KMS-11 (cell line): ENCODE results near the gene NT5DC3.

Experiments used
- H2AFZ ChIP-seq: fragments of 200-600 bp; sonication (generic); 2 replicates; pipeline ENCODE4 v1.6.1; 2016; ENCODE audit warnings: antibody characterized with exemption, mixed run types, low read depth
- H3K27ac ChIP-seq: fragments of 200-600 bp; sonication (generic); 2 replicates; pipeline ENCODE4 v1.6.1; 2016; ENCODE audit warnings: mild to moderate bottlenecking, mixed run types
- H3K27me3 ChIP-seq: fragments of 200-600 bp; sonication (generic); 2 replicates; pipeline ENCODE4 v1.6.1; 2017; ENCODE audit warnings: mild to moderate bottlenecking, low read depth, mixed run types, moderate library complexity; ENCODE audit not compliant: insufficient read depth
- H3K36me3 ChIP-seq: fragments of 200-600 bp; sonication (generic); 2 replicates; pipeline ENCODE4 v1.6.1; 2017; ENCODE audit warnings: mild to moderate bottlenecking, mixed run types; ENCODE audit not compliant: insufficient read depth
- H3K4me1 ChIP-seq: fragments of 200-600 bp; sonication (generic); 2 replicates; pipeline ENCODE4 v1.6.1; 2016; ENCODE audit warnings: mild to moderate bottlenecking, low read depth, mixed run types; ENCODE audit not compliant: poor library complexity, severe bottlenecking
- H3K4me2 ChIP-seq: fragments of 200-600 bp; sonication (generic); 2 replicates; pipeline ENCODE4 v1.7.0; 2016; ENCODE audit warnings: mild to moderate bottlenecking, mixed run types
- H3K4me3 ChIP-seq: fragments of 200-600 bp; sonication (generic); IDR thresholded peaks from 2 replicates; pipeline ENCODE4 v1.6.1; 2017; ENCODE audit warnings: low read depth, low read length, mixed read lengths; ENCODE audit not compliant: insufficient read depth
- H3K79me2 ChIP-seq: fragments of 200-600 bp; sonication (generic); 2 replicates; pipeline ENCODE4 v1.6.1; 2016; ENCODE audit warnings: low read depth, mixed run types; ENCODE audit not compliant: insufficient read depth
- H3K9ac ChIP-seq: fragments of 200-600 bp; sonication (generic); 2 replicates; pipeline ENCODE4 v1.6.1; 2016; ENCODE audit warnings: mild to moderate bottlenecking, mixed run types
- H4K20me1 ChIP-seq: fragments of 200-600 bp; sonication (generic); 2 replicates; pipeline ENCODE4 v1.6.1; 2016; ENCODE audit warnings: mild to moderate bottlenecking, mixed run types; ENCODE audit not compliant: insufficient read depth
- TF ChIP-seq, protein P1 (sequence below): fragments of 200-600 bp; sonication (generic); conservative IDR thresholded peaks from 2 replicates; pipeline ENCODE4 v1.6.1; 2017; ENCODE audit warnings: low read depth, mild to moderate bottlenecking, antibody characterized with exemption, low read length, moderate library complexity, mixed read lengths

Gene NT5DC3

GRCh38 chr12:103844305-103844704 lies 3.3 kb upstream of the NT5DC3 start:
- H3K4me3 ChIP-seq: no peak overlapping the region
- H3K27me3 ChIP-seq: no peaks in the 10 kb centered on the region
- no peak overlapping the region for H3K4me2 ChIP-seq
- no peaks in the 10 kb centered on the region for H4K20me1 ChIP-seq
- H3K36me3 ChIP-seq: no peaks in the 10 kb centered on the region
- H3K79me2 ChIP-seq: peaks cover 8% of the 10 kb centered on the region; the same call in 1 of the 2 replicates
- no peak overlapping the region for H3K27ac ChIP-seq
- TF ChIP-seq, protein P1, sequence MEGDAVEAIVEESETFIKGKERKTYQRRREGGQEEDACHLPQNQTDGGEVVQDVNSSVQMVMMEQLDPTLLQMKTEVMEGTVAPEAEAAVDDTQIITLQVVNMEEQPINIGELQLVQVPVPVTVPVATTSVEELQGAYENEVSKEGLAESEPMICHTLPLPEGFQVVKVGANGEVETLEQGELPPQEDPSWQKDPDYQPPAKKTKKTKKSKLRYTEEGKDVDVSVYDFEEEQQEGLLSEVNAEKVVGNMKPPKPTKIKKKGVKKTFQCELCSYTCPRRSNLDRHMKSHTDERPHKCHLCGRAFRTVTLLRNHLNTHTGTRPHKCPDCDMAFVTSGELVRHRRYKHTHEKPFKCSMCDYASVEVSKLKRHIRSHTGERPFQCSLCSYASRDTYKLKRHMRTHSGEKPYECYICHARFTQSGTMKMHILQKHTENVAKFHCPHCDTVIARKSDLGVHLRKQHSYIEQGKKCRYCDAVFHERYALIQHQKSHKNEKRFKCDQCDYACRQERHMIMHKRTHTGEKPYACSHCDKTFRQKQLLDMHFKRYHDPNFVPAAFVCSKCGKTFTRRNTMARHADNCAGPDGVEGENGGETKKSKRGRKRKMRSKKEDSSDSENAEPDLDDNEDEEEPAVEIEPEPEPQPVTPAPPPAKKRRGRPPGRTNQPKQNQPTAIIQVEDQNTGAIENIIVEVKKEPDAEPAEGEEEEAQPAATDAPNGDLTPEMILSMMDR: no peak
- H3K9ac ChIP-seq: no peak overlapping the region
- H2AFZ ChIP-seq: no peak overlapping the region
- peaks cover 15% of the 10 kb centered on the region for H3K4me1 ChIP-seq

DNA sequence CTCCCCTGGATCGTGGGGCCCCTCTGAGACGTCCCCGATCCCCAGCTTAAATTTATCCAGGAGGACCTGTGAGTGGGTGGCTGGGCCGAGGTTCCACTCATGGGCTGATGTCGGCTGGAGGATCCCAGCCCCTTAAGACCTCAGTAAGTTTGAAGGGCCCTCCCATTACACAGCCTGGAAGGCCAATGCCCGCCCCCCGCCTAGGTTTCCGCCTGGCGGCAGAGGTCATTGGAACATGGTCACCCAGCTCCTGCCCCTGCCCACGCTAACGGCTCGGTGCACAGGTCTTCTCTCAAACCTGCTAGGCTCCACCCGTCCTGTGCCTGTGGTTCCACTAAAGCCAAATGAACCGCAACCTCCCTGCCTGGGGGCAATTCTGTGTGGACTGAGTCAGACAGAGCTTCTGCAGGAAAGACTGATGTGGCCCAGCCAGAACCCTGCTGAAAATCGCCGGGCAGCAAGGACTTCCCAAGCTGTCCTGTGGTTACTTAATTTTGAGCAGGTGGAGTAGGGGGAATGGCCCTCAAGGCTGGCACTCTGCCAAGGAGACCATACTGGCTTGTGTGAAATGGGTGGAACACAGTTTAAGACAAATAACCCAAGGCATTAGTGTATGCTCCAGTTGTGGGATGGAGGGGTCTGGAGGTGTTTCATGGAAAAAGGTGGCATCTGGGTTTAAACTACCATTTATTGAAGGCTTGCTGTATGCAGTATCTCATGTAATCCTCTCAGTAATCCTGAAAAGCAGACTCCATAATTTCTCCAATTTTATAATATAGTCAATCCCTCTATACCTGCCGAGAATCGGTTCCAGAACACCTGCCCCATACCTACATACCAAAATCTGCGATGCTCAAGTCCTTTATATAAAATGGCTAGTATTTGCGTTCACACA lies 903 bp upstream of the NT5DC3 start:
- Histone ChIP-seq H3K27me3 (no peaks in the 10 kb centered on the region), H2AFZ (peak overlapping the region; percentile 94), H3K27ac (peak overlapping the region; percentile 70), H3K4me2 (peak overlapping the region; percentile 80), H3K79me2 (peaks cover 24% of the 10 kb centered on the region; the same call in 1 of the 2 replicates), H3K9ac (peak overlapping the region; percentile 83), H3K4me3 (no peak overlapping the region), H4K20me1 (no peaks in the 10 kb centered on the region), H3K4me1 (peaks cover 16% of the 10 kb centered on the region), H3K36me3 (no peaks in the 10 kb centered on the region)
- TF ChIP-seq, protein P1: no peak

GRCh38 chr12:103840462-103840875 lies 565 bp downstream of the NT5DC3 start:
- Histone ChIP-seq H3K79me2 (peaks cover 24% of the 10 kb centered on the region; the same call in 1 of the 2 replicates), H3K4me1 (peaks cover 16% of the 10 kb centered on the region), H3K4me2 (peak overlapping the region; percentile 41; the same call in 1 of the 2 replicates), H3K27me3 (no peaks in the 10 kb centered on the region), H3K9ac (peak overlapping the region; percentile 69), H3K36me3 (no peaks in the 10 kb centered on the region), H3K4me3 (no peak overlapping the region), H3K27ac (no peak overlapping the region), H4K20me1 (no peaks in the 10 kb centered on the region), H2AFZ (peak overlapping the region; percentile 64)
- TF ChIP-seq, protein P1: no peak

GRCh38 chr12:103839609-103840461 lies 1.2 kb downstream of the NT5DC3 start:
- H3K4me3 ChIP-seq: no peak overlapping the region
- H3K27ac ChIP-seq: no peak overlapping the region
- TF ChIP-seq, protein P1: no peak
- peaks cover 16% of the 10 kb centered on the region for H3K4me1 ChIP-seq
- H4K20me1 ChIP-seq: no peaks in the 10 kb centered on the region
- H3K27me3 ChIP-seq: no peaks in the 10 kb centered on the region
- no peaks in the 10 kb centered on the region for H3K36me3 ChIP-seq
- H3K79me2 ChIP-seq: peaks cover 24% of the 10 kb centered on the region; the same call in 1 of the 2 replicates
- H2AFZ ChIP-seq: no peak overlapping the region
- no peak overlapping the region for H3K9ac ChIP-seq
- peak overlapping the region; percentile 41 for H3K4me2 ChIP-seq
